ENCODE results near the gene CD300H.

Gene CD300H

GRCh38 chr17:74542166-74542565 lies 25.1 kb downstream of the CD300H start:
- Histone ChIP-seq H3K27ac (ENCODE audit: low read length) (no peak overlapping the region), H3K27me3 (ENCODE audit: control insufficient read depth, insufficient read depth, low read length) (no peaks in the 10 kb centered on the region), H3K9me3 (ENCODE audit: control insufficient read depth, insufficient read depth, low read length) (no peaks in the 10 kb centered on the region), H3K36me3 (ENCODE audit: control insufficient read depth, insufficient read depth, low read length) (no peaks in the 10 kb centered on the region), H3K4me3 (ENCODE audit: low read length) (no peak overlapping the region), H3K4me1 (ENCODE audit: control insufficient read depth, insufficient read depth, low read length) (no peaks in the 10 kb centered on the region)
- DNase-seq (ENCODE audit: low read depth, low spot score): no peak
- WGBS (ENCODE audit: insufficient coverage, insufficient read length): no CpG with 5 or more reads among the region's 5 CpGs

GRCh38 chr17:74541176-74542111 lies 25.9 kb downstream of the CD300H start:
- DNase-seq (ENCODE audit: low read depth, low spot score): no peak
- Histone ChIP-seq H3K27me3 (ENCODE audit: control insufficient read depth, insufficient read depth, low read length) (no peaks in the 10 kb centered on the region), H3K27ac (ENCODE audit: low read length) (no peak overlapping the region), H3K4me3 (ENCODE audit: low read length) (no peak overlapping the region), H3K36me3 (ENCODE audit: control insufficient read depth, insufficient read depth, low read length) (no peaks in the 10 kb centered on the region), H3K4me1 (ENCODE audit: control insufficient read depth, insufficient read depth, low read length) (no peaks in the 10 kb centered on the region), H3K9me3 (ENCODE audit: control insufficient read depth, insufficient read depth, low read length) (no peaks in the 10 kb centered on the region)
- WGBS (ENCODE audit: insufficient coverage, insufficient read length): no CpG with 5 or more reads among the region's 23 CpGs

GRCh38 chr17:74539281-74539820 lies 28.0 kb downstream of the CD300H start:
- no peaks in the 10 kb centered on the region for H3K27me3 ChIP-seq (ENCODE audit: control insufficient read depth, insufficient read depth, low read length)
- no peak for DNase-seq (ENCODE audit: low read depth, low spot score)
- H3K27ac ChIP-seq (ENCODE audit: low read length): no peak overlapping the region
- no peaks in the 10 kb centered on the region for H3K4me1 ChIP-seq (ENCODE audit: control insufficient read depth, insufficient read depth, low read length)
- no peak overlapping the region for H3K4me3 ChIP-seq (ENCODE audit: low read length)
- no peaks in the 10 kb centered on the region for H3K36me3 ChIP-seq (ENCODE audit: control insufficient read depth, insufficient read depth, low read length)
- no peaks in the 10 kb centered on the region for H3K9me3 ChIP-seq (ENCODE audit: control insufficient read depth, insufficient read depth, low read length)
- no CpG with 5 or more reads among the region's 10 CpGs for WGBS (ENCODE audit: insufficient coverage, insufficient read length)

GRCh38 chr17:74536890-74537289 lies 30.4 kb downstream of the CD300H start:
- WGBS (ENCODE audit: insufficient coverage, insufficient read length): no CpG with 5 or more reads among the region's 3 CpGs
- H3K36me3 ChIP-seq (ENCODE audit: control insufficient read depth, insufficient read depth, low read length): no peaks in the 10 kb centered on the region
- H3K27ac ChIP-seq (ENCODE audit: low read length): no peak overlapping the region
- H3K9me3 ChIP-seq (ENCODE audit: control insufficient read depth, insufficient read depth, low read length): no peaks in the 10 kb centered on the region
- H3K27me3 ChIP-seq (ENCODE audit: control insufficient read depth, insufficient read depth, low read length): no peaks in the 10 kb centered on the region
- H3K4me1 ChIP-seq (ENCODE audit: control insufficient read depth, insufficient read depth, low read length): no peaks in the 10 kb centered on the region
- no peak overlapping the region for H3K4me3 ChIP-seq (ENCODE audit: low read length)
- no peak for DNase-seq (ENCODE audit: low read depth, low spot score)

- Histone ChIP-seq H3K9me3 (ENCODE audit: control insufficient read depth, insufficient read depth, low read length) (no peaks in the 10 kb centered on the region), H3K36me3 (ENCODE audit: control insufficient read depth, insufficient read depth, low read length) (no peaks in the 10 kb centered on the region), H3K27ac (ENCODE audit: low read length) (no peak overlapping the region), H3K27me3 (ENCODE audit: control insufficient read depth, insufficient read depth, low read length) (no peaks in the 10 kb centered on the region), H3K4me1 (ENCODE audit: control insufficient read depth, insufficient read depth, low read length) (peaks cover 1% of the 10 kb centered on the region), H3K4me3 (ENCODE audit: low read length) (no peak overlapping the region)
- WGBS (ENCODE audit: insufficient coverage, insufficient read length): no CpG with 5 or more reads among the region's 10 CpGs
- DNase-seq (ENCODE audit: low read depth, low spot score): no peak
These were observed 35.2 kb downstream of the CD300H start for GRCh38 chr17:74532115-74532514.

GRCh38 chr17:74531231-74531761 lies 36.0 kb downstream of the CD300H start, which contains the start of gene CD300LB:
Gene CD300LB (minus strand): TSS chr17:74531475. CDS start chr17:74531350, 125 bp downstream.
- no peak within 1 kb of the TSS for H3K4me3 ChIP-seq (ENCODE audit: low read length)
- H3K4me1 ChIP-seq (ENCODE audit: control insufficient read depth, insufficient read depth, low read length): peaks cover 1% of the 10 kb centered on the region
- no peaks in the 10 kb centered on the region for H3K9me3 ChIP-seq (ENCODE audit: control insufficient read depth, insufficient read depth, low read length)
- no CpG with 5 or more reads among the region's 10 CpGs for WGBS (ENCODE audit: insufficient coverage, insufficient read length)
- H3K27me3 ChIP-seq (ENCODE audit: control insufficient read depth, insufficient read depth, low read length): no peaks in the 10 kb centered on the region
- no peak for DNase-seq (ENCODE audit: low read depth, low spot score)
- H3K36me3 ChIP-seq (ENCODE audit: control insufficient read depth, insufficient read depth, low read length): no peaks in the 10 kb centered on the region
- no peak within 1 kb of the TSS for H3K27ac ChIP-seq (ENCODE audit: low read length)

GRCh38 chr17:74530831-74531150 lies 36.5 kb downstream of the CD300H start:
- Histone ChIP-seq H3K9me3 (ENCODE audit: control insufficient read depth, insufficient read depth, low read length) (no peaks in the 10 kb centered on the region), H3K27me3 (ENCODE audit: control insufficient read depth, insufficient read depth, low read length) (no peaks in the 10 kb centered on the region), H3K36me3 (ENCODE audit: control insufficient read depth, insufficient read depth, low read length) (no peaks in the 10 kb centered on the region), H3K4me1 (ENCODE audit: control insufficient read depth, insufficient read depth, low read length) (peaks cover 1% of the 10 kb centered on the region), H3K27ac (ENCODE audit: low read length) (no peak overlapping the region), H3K4me3 (ENCODE audit: low read length) (no peak overlapping the region)
- WGBS (ENCODE audit: insufficient coverage, insufficient read length): no CpG with 5 or more reads among the region's 5 CpGs
- no peak for DNase-seq (ENCODE audit: low read depth, low spot score)

- DNase-seq (ENCODE audit: low read depth, low spot score): no peak
- H3K4me3 ChIP-seq (ENCODE audit: low read length): no peak overlapping the region
- no peaks in the 10 kb centered on the region for H3K27me3 ChIP-seq (ENCODE audit: control insufficient read depth, insufficient read depth, low read length)
- H3K36me3 ChIP-seq (ENCODE audit: control insufficient read depth, insufficient read depth, low read length): no peaks in the 10 kb centered on the region
- H3K9me3 ChIP-seq (ENCODE audit: control insufficient read depth, insufficient read depth, low read length): no peaks in the 10 kb centered on the region
- H3K4me1 ChIP-seq (ENCODE audit: control insufficient read depth, insufficient read depth, low read length): peaks cover 1% of the 10 kb centered on the region
- WGBS (ENCODE audit: insufficient coverage, insufficient read length): no CpG with 5 or more reads among the region's 5 CpGs
- no peak overlapping the region for H3K27ac ChIP-seq (ENCODE audit: low read length)
These were observed 38.1 kb downstream of the CD300H start for GRCh38 chr17:74529243-74529642.

- no peak for DNase-seq (ENCODE audit: low read depth, low spot score)
- Histone ChIP-seq H3K9me3 (ENCODE audit: control insufficient read depth, insufficient read depth, low read length) (no peaks in the 10 kb centered on the region), H3K27ac (ENCODE audit: low read length) (no peak overlapping the region), H3K36me3 (ENCODE audit: control insufficient read depth, insufficient read depth, low read length) (no peaks in the 10 kb centered on the region), H3K4me1 (ENCODE audit: control insufficient read depth, insufficient read depth, low read length) (peaks cover 1% of the 10 kb centered on the region), H3K27me3 (ENCODE audit: control insufficient read depth, insufficient read depth, low read length) (no peaks in the 10 kb centered on the region), H3K4me3 (ENCODE audit: low read length) (no peak overlapping the region)
- WGBS (ENCODE audit: insufficient coverage, insufficient read length): no CpG with 5 or more reads among the region's 8 CpGs
These were observed 38.7 kb downstream of the CD300H start for GRCh38 chr17:74528491-74529199.

- DNase-seq (ENCODE audit: low read depth, low spot score): no peak
- Histone ChIP-seq H3K4me1 (ENCODE audit: control insufficient read depth, insufficient read depth, low read length) (peaks cover 1% of the 10 kb centered on the region), H3K27me3 (ENCODE audit: control insufficient read depth, insufficient read depth, low read length) (no peaks in the 10 kb centered on the region), H3K36me3 (ENCODE audit: control insufficient read depth, insufficient read depth, low read length) (no peaks in the 10 kb centered on the region), H3K4me3 (ENCODE audit: low read length) (no peak overlapping the region), H3K27ac (ENCODE audit: low read length) (no peak overlapping the region), H3K9me3 (ENCODE audit: control insufficient read depth, insufficient read depth, low read length) (no peaks in the 10 kb centered on the region)
- no CpG with 5 or more reads among the region's 8 CpGs for WGBS (ENCODE audit: insufficient coverage, insufficient read length)
These were observed 39.6 kb downstream of the CD300H start for GRCh38 chr17:74527756-74528155.

Data from iPS DF 6.9 (cell line).